ENCODE measurements around the gene RAB7B.

RAB7B gene

GRCh38 chr1:205944525-205944924 is 58.7 kb downstream of the RAB7B start:
- no peak for TF ChIP-seq CTCF (IDR thresholded peaks at IDR 0.05)
- H3K36me3 ChIP-seq = no peaks in the 10 kb centered on the region
- no peak overlapping the region for H3K27ac ChIP-seq
- no peak overlapping the region for H3K4me3 ChIP-seq (ENCODE audit: low read depth in 1 of 2, low read length in 1 of 2)
- no peaks in the 10 kb centered on the region for H3K4me1 ChIP-seq (ENCODE audit: control insufficient read depth in 1 of 2, insufficient read depth in 1 of 2, low read depth in 1 of 2, low read length in 1 of 2)
- peaks cover 55% of the 10 kb centered on the region for H3K27me3 ChIP-seq
- no peaks in the 10 kb centered on the region for H3K9me3 ChIP-seq

GRCh38 chr1:205943245-205943644 is 60.0 kb downstream of the RAB7B start, which contains the start of gene SLC26A9:
SLC26A9 (minus strand) TSS chr1:205943456; CDS start chr1:205935820, 7,636 bp downstream.
- H3K4me3 ChIP-seq (ENCODE audit: low read depth in 1 of 2, low read length in 1 of 2) = no peak within 1 kb of the TSS
- no peaks in the 10 kb centered on the region for H3K9me3 ChIP-seq
- no peak for TF ChIP-seq CTCF (IDR thresholded peaks at IDR 0.05)
- H3K27me3 ChIP-seq = peaks cover 66% of the 10 kb centered on the region
- no peaks in the 10 kb centered on the region for H3K36me3 ChIP-seq
- H3K4me1 ChIP-seq (ENCODE audit: control insufficient read depth in 1 of 2, insufficient read depth in 1 of 2, low read depth in 1 of 2, low read length in 1 of 2) = no peaks in the 10 kb centered on the region
- H3K27ac ChIP-seq = no peak within 1 kb of the TSS

GRCh38 chr1:205942631-205943159 is 60.5 kb downstream of the RAB7B start:
- H3K9me3 ChIP-seq = no peaks in the 10 kb centered on the region
- no peak overlapping the region for H3K4me3 ChIP-seq (ENCODE audit: low read depth in 1 of 2, low read length in 1 of 2)
- no peak overlapping the region for H3K27ac ChIP-seq
- no peaks in the 10 kb centered on the region for H3K36me3 ChIP-seq
- no peak for TF ChIP-seq CTCF (IDR thresholded peaks at IDR 0.05)
- H3K4me1 ChIP-seq (ENCODE audit: control insufficient read depth in 1 of 2, insufficient read depth in 1 of 2, low read depth in 1 of 2, low read length in 1 of 2) = no peaks in the 10 kb centered on the region
- H3K27me3 ChIP-seq = peaks cover 66% of the 10 kb centered on the region

- H3K27me3 ChIP-seq = peaks cover 53% of the 10 kb centered on the region
- H3K4me3 ChIP-seq (ENCODE audit: low read depth in 1 of 2, low read length in 1 of 2) = no peak overlapping the region
- H3K9me3 ChIP-seq = no peaks in the 10 kb centered on the region
- no peak for TF ChIP-seq CTCF (IDR thresholded peaks at IDR 0.05)
- H3K27ac ChIP-seq = no peak overlapping the region
- no peaks in the 10 kb centered on the region for H3K36me3 ChIP-seq
- H3K4me1 ChIP-seq (ENCODE audit: control insufficient read depth in 1 of 2, insufficient read depth in 1 of 2, low read depth in 1 of 2, low read length in 1 of 2) = no peaks in the 10 kb centered on the region
These were observed 62.5 kb downstream of the RAB7B start for GRCh38 chr1:205940710-205941109.

- Histone ChIP-seq H3K27ac (no peak overlapping the region), H3K36me3 (no peaks in the 10 kb centered on the region), H3K27me3 (peaks cover 44% of the 10 kb centered on the region), H3K4me1 (ENCODE audit: control insufficient read depth in 1 of 2, insufficient read depth in 1 of 2, low read depth in 1 of 2, low read length in 1 of 2) (no peaks in the 10 kb centered on the region), H3K9me3 (no peaks in the 10 kb centered on the region), H3K4me3 (ENCODE audit: low read depth in 1 of 2, low read length in 1 of 2) (no peak overlapping the region)
- TF ChIP-seq CTCF (IDR thresholded peaks at IDR 0.05) = no peak
These were observed 63.4 kb downstream of the RAB7B start for GRCh38 chr1:205939690-205940330.
